Smooth muscle cell (in vitro differentiated cells): Measurements from ENCODE around the gene ILF3. TPM values are rescaled to one million over a fixed set of nuclear protein-coding genes. Genes with fewer than 3 reads are reported as not detected.

Source experiments
- DNase-seq: peaks from one replicate; lab custom pipeline; 2025; ENCODE audit not compliant: unreplicated experiment; lab: John Stamatoyannopoulos, UW
- H2AFZ ChIP-seq: fragments of 200-600 bp; sonication (generic); 2 replicates; pipeline ENCODE4 v1.6.0; 2016; ENCODE audit warnings: antibody characterized with exemption, low read depth, mild to moderate bottlenecking
- H3F3A ChIP-seq: fragments of 200-600 bp; sonication (generic); 2 replicates; pipeline ENCODE4 v1.6.0; 2017; ENCODE audit warnings: antibody characterized with exemption, low read depth
- H3K27ac ChIP-seq: fragments of 200-600 bp; sonication (generic); 2 replicates; pipeline ENCODE4 v1.5.1; 2016; ENCODE audit warnings: low read depth, mild to moderate bottlenecking
- H3K27me3 ChIP-seq: fragments of 200-600 bp; sonication (generic); 2 replicates; pipeline ENCODE4 v1.6.1; 2016; ENCODE audit warnings: low read depth, mild to moderate bottlenecking
- H3K36me3 ChIP-seq: fragments of 200-600 bp; sonication (generic); 2 replicates; pipeline ENCODE4 v1.5.1; 2016; ENCODE audit warnings: low read depth
- H3K4me1 ChIP-seq: fragments of 200-600 bp; sonication (generic); 2 replicates; pipeline ENCODE4 v1.5.1; 2016; ENCODE audit warnings: low read depth
- H3K4me2 ChIP-seq: fragments of 200-600 bp; sonication (generic); 2 replicates; pipeline ENCODE4 v1.6.0; 2016; ENCODE audit warnings: mild to moderate bottlenecking
- H3K4me3 ChIP-seq: fragments of 200-600 bp; sonication (generic); 2 replicates; pipeline ENCODE4 v1.5.1; 2016; ENCODE audit warnings: mild to moderate bottlenecking
- H3K79me2 ChIP-seq: fragments of 200-600 bp; sonication (generic); 2 replicates; pipeline ENCODE4 v1.6.0; 2016; ENCODE audit warnings: low read depth, mild to moderate bottlenecking
- H3K9ac ChIP-seq: fragments of 200-600 bp; sonication (generic); 2 replicates; pipeline ENCODE4 v1.6.0; 2016; ENCODE audit warnings: low read depth
- H3K9me3 ChIP-seq: fragments of 200-600 bp; sonication (generic); replicated peaks from 2 replicates; pipeline ENCODE4 v1.5.1; 2016; ENCODE audit warnings: low read depth
- H4K20me1 ChIP-seq: fragments of 200-600 bp; sonication (generic); 2 replicates; pipeline ENCODE4 v1.6.0; 2016; ENCODE audit warnings: low read depth
- WGBS: methylation state at CpG from one replicate; pipeline ENCODE4 v1.1.7; 2016; ENCODE audit warnings: low lambda C conversion rate; 5-methylcytosine and 5-hydroxymethylcytosine counted together
- polyA plus RNA-seq: library from polyadenylated mRNA; unstranded; fragments of >200 nt; fragmentation: Nextera tagmentation; extraction: Ambion mirVana; gene quantifications from 2 replicates; pipeline ENCODE4 v1.2.1, GENCODE V29; 2016
- total RNA-seq: library from RNA; depleted of rRNA; stranded (reverse); fragments of >200 nt; gene quantifications from 2 replicates; pipeline ENCODE4 v1.2.3, GENCODE V29; 2014
- TF ChIP-seq, protein P1 (sequence below): fragments of 200-600 bp; sonication (generic); IDR thresholded peaks from 2 replicates; pipeline ENCODE4 v1.5.1; 2017; ENCODE audit warnings: borderline replicate concordance, mild to moderate bottlenecking, antibody characterized with exemption; ENCODE audit not compliant: insufficient read depth, poor library complexity, severe bottlenecking

Gene ILF3
- total and polyA plus RNA-seq, 2 experiments from 2014 or later, result 78.0 to 108 TPM

DNA sequence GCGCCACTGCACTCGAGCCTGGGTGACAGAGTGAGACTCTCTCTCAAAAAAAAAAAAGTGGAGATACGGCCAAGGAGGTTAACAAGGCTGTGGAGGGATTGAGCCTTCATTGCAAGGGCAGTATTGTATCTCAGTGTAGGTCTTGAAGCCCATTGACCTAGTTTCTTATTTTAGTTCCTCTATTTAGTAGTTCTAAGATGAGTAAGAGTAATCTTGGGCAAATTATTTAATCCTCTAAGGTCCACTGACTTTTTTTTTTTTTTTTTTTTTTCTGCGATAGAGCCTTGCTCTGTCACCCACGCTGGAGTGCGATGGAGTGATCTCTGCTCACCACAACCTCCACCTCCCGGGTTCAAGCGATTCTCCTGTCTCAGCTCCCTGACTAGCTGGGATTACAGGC is 14.3 kb upstream of the ILF3 start:
- TF ChIP-seq, protein P1, sequence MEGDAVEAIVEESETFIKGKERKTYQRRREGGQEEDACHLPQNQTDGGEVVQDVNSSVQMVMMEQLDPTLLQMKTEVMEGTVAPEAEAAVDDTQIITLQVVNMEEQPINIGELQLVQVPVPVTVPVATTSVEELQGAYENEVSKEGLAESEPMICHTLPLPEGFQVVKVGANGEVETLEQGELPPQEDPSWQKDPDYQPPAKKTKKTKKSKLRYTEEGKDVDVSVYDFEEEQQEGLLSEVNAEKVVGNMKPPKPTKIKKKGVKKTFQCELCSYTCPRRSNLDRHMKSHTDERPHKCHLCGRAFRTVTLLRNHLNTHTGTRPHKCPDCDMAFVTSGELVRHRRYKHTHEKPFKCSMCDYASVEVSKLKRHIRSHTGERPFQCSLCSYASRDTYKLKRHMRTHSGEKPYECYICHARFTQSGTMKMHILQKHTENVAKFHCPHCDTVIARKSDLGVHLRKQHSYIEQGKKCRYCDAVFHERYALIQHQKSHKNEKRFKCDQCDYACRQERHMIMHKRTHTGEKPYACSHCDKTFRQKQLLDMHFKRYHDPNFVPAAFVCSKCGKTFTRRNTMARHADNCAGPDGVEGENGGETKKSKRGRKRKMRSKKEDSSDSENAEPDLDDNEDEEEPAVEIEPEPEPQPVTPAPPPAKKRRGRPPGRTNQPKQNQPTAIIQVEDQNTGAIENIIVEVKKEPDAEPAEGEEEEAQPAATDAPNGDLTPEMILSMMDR, result no peak
- Histone ChIP-seq H3K36me3 (no peaks in the 10 kb centered on the region), H3K27ac (no peak overlapping the region), H4K20me1 (peaks cover 13% of the 10 kb centered on the region), H3K4me2 (no peak overlapping the region), H3K9me3 (no peaks in the 10 kb centered on the region), H3K9ac (no peak overlapping the region), H3K4me3 (no peak overlapping the region), H2AFZ (no peak overlapping the region), H3K27me3 (no peaks in the 10 kb centered on the region), H3F3A (peaks cover 14% of the 10 kb centered on the region), H3K79me2 (no peaks in the 10 kb centered on the region), H3K4me1 (peaks cover 11% of the 10 kb centered on the region)
- 98% methylated on average over 7 of the region's 8 CpGs for WGBS
- no peak for DNase-seq

DNA sequence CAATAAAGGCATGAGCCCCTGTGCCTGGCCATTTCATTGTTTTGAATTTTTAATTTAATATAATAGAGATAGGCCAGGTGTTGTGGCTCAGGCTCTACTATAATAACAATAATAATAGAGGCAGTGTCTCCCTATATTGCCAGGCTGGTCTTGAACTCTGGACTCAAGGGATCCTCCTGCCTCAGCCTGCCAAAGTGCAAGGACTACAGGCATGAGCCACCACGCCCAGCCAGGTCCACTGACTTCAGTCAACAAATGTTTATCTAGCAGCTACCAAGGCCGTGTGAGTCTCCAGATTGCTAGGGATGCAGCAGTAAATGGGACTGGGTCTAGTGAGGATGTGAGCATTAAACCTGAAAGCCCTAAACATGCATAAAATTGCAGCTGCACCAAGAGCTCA is 13.8 kb upstream of the ILF3 start:
- Histone ChIP-seq H3K79me2 (no peaks in the 10 kb centered on the region), H3F3A (peaks cover 14% of the 10 kb centered on the region), H3K4me2 (no peak overlapping the region), H3K27me3 (no peaks in the 10 kb centered on the region), H2AFZ (no peak overlapping the region), H3K9me3 (no peaks in the 10 kb centered on the region), H3K4me3 (no peak overlapping the region), H3K9ac (no peak overlapping the region), H3K27ac (no peak overlapping the region), H3K36me3 (no peaks in the 10 kb centered on the region), H4K20me1 (peaks cover 13% of the 10 kb centered on the region), H3K4me1 (peaks cover 11% of the 10 kb centered on the region)
- DNase-seq, result no peak
- 98% methylated on average over 2 of the region's 2 CpGs for WGBS
- TF ChIP-seq, protein P1, result no peak

DNA sequence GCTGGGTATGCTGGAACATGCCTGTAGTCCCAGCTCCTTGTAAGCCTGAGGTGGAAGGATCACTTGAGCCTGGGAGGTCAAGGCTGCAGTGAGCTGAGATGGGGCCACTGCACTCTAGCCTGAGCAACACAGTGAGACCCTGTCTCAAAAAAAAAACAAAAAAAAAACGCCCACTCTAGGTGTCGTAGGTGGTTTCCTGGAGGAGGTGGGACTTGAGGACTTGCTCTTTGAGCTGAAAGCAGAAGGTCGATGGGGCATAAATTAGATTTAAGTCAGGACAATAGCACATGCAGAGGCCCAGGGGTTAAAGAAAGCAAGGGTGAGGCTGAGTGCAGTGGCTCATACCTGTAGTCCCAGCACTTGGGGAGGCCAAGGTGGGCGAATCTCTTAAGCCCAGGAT is 12.9 kb upstream of the ILF3 start:
- Histone ChIP-seq H3K27me3 (no peaks in the 10 kb centered on the region), H3K4me3 (no peak overlapping the region), H3K4me2 (no peak overlapping the region), H3K9me3 (no peaks in the 10 kb centered on the region), H3K9ac (no peak overlapping the region), H2AFZ (no peak overlapping the region), H4K20me1 (peaks cover 11% of the 10 kb centered on the region), H3K79me2 (no peaks in the 10 kb centered on the region), H3K27ac (no peak overlapping the region), H3F3A (peaks cover 14% of the 10 kb centered on the region), H3K4me1 (peaks cover 11% of the 10 kb centered on the region), H3K36me3 (no peaks in the 10 kb centered on the region)
- TF ChIP-seq, protein P1, result no peak
- no peak for DNase-seq
- WGBS, result 97% methylated on average over 4 of the region's 4 CpGs

DNA sequence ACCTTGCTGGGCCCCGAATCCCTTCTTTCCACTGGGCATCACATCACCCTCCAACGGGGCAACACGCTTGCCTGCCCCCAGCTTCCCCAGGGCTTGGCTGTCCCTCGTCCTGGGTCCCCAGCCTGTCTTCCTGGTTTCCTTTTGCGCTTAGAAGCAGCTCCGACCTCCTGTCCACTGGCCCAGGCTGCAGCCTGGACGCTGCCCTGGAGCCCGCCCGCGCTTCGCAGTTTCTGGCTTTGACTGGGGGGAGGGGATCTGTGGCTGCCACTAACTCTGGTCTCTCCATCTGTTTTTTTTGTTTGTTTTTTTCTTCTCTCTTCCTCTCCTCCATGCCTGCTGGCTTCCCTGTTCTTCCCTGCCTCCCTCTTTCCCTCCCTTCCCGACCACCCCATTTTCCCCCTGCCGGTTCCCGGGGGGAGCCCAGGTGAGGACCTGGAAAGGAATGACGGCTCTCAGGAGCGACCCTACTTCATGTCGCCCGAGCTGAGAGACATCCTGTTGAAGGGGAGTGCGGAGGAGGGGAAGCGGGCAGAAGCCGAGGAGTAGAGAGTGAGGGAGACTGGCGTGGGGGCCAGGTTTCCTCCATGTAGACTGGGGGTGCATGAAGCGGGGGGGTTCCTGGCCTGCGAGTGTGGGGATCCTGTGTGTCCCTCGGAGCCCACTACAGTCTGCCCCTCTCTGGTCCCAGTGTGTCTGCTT is 11.5 kb upstream of the ILF3 start:
- Histone ChIP-seq H3K9me3 (no peaks in the 10 kb centered on the region), H3K27ac (no peak overlapping the region), H2AFZ (no peak overlapping the region), H3K4me1 (peaks cover 11% of the 10 kb centered on the region), H3K4me2 (no peak overlapping the region), H3K36me3 (no peaks in the 10 kb centered on the region), H4K20me1 (peaks cover 6% of the 10 kb centered on the region), H3K27me3 (no peaks in the 10 kb centered on the region), H3K79me2 (no peaks in the 10 kb centered on the region), H3F3A (peaks cover 14% of the 10 kb centered on the region), H3K9ac (no peak overlapping the region), H3K4me3 (no peak overlapping the region)
- TF ChIP-seq, protein P1, result no peak
- DNase-seq, result no peak
- 74% methylated on average over 25 of the region's 25 CpGs for WGBS
